Measurements from ENCODE around the gene EXD3. TPM values are rescaled to one million over a fixed set of nuclear protein-coding genes. Genes with fewer than 3 reads are reported as not detected.

Gene EXD3
- total RNA-seq, 4 donors from 2014 or later: 2.8 to 16.8 (median 9.1) TPM

GRCh38 chr9:137300567-137301080, 122.3 kb downstream of the EXD3 start:
- no peaks in the 10 kb centered on the region for H3K9me3 ChIP-seq
- peak overlapping the region; percentile 68 to 91 (median 83) for H3K27ac ChIP-seq
- intact Hi-C loops (cut with DNase I): no loop called here
- H3K4me1 ChIP-seq: peaks cover 60 to 94% (median 62%) of the 10 kb centered on the region in 3 donors
- no peak for DNase-seq
- no peak for TF ChIP-seq CTCF (IDR thresholded peaks at IDR 0.05)
- no peak for TF ChIP-seq POLR2A (IDR thresholded peaks at IDR 0.05)
- peak overlapping the region; percentile 53 to 79 (median 58) for H3K4me3 ChIP-seq
- peaks cover 0 to 73% (median 2%) of the 10 kb centered on the region in 4 donors for H3K27me3 ChIP-seq
- H3K36me3 ChIP-seq: peaks cover 0 to 15% (median 0%) of the 10 kb centered on the region in 3 donors
- 2 to 4% methylated on average over 12 to 18 of the region's 25 CpGs for WGBS, 2 donors

GRCh38 chr9:137299938-137300337, 123.0 kb downstream of the EXD3 start:
- TF ChIP-seq POLR2A (IDR thresholded peaks at IDR 0.05) (no peak), CTCF (IDR thresholded peaks at IDR 0.05) (no peak)
- Histone ChIP-seq H3K36me3 (peaks cover 0 to 15% (median 0%) of the 10 kb centered on the region in 3 donors), H3K9me3 (peaks cover 0 to under 1% (median 0%) of the 10 kb centered on the region in 3 donors), H3K27me3 (peaks cover 0 to 74% (median 2%) of the 10 kb centered on the region in 4 donors), H3K4me3 (peak overlapping the region; percentile 53 to 79 (median 58)), H3K4me1 (peaks cover 55 to 94% (median 60%) of the 10 kb centered on the region in 3 donors), H3K27ac (peak overlapping the region; percentile 16 to 85 (median 50))
- 39 to 44% methylated on average over 16 of the region's 16 CpGs for WGBS, 2 donors
- intact Hi-C loops (cut with DNase I): loop anchor here (5.0 to 10.0 kb wide), 2 partner anchors 107 to 135 kb away; no protein-coding TSS in a partner anchor
- no peak for DNase-seq

- peak overlapping the region; percentile 11 to 85 (median 82) for H3K27ac ChIP-seq
- intact Hi-C loops (cut with DNase I): loop anchor here (5.0 to 10.0 kb wide), 2 partner anchors 108 to 136 kb away; no protein-coding TSS in a partner anchor
- WGBS, 2 donors: no CpG with 5 or more reads among the region's 10 CpGs
These were observed 123.8 kb downstream of the EXD3 start for GRCh38 chr9:137299203-137299565.

DNA sequence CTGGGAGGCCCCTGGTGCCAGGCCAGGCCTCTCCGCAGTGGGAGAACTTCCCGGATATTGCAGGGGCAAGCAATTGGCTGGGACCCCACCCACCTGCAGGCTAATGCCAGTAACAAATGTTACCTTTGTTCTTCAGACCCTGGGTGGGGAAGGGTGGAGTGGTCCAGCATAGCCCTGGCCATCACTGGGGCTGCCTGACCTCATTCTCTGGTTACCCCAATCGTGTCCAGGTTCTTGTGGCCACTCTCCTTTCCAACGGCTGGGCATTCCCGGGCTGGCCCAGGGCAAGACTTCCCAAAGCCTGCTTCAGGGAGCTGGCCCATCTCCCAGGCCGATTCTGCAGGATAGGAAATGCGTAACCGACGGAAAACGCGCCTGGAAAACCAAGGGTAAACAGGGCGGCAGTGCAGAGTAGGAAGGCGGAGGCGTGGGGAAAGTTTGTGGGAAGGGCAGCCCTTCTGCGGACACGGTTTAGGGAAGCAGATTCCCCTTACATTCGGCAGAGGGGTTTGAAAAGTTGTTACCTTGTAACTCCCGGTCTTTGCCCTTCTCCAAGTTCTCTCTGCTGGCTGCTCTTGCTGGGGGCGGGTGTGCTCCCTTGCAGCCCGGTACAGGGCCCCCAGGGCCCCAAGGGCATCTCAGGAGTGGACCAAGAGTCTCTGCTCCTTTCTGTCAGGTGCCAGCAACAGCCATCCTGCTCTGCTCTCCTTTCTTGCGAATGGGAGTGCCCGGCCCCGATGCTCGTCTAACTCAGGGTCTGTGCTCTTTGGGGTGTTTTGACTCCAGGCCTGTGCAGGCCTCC, 124.4 kb downstream of the EXD3 start:
- no peak for TF ChIP-seq POLR2A (IDR thresholded peaks at IDR 0.05)
- no peak for TF ChIP-seq CTCF (IDR thresholded peaks at IDR 0.05)
- Histone ChIP-seq H3K36me3 (peaks cover 0 to 15% (median 0%) of the 10 kb centered on the region in 3 donors), H3K4me1 (peaks cover 44 to 92% (median 54%) of the 10 kb centered on the region in 3 donors), H3K27ac (peak overlapping the region; percentile 31 to 85 (median 66)), H3K9me3 (peaks cover 0 to 7% (median 5%) of the 10 kb centered on the region in 3 donors), H3K27me3 (peaks cover 0 to 78% (median 2%) of the 10 kb centered on the region in 4 donors), H3K4me3 (peak overlapping the region in 3 of 4 donors; percentile 53 to 79 (median 59))
- DNase-seq: no peak
- intact Hi-C loops (cut with DNase I): loop anchor here (5.0 to 10.0 kb wide), 2 partner anchors 109 to 136 kb away; no protein-coding TSS in a partner anchor
- 67 to 89% methylated on average over 12 to 17 of the region's 24 CpGs for WGBS, 2 donors

More at GRCh38 chr9:137299203-137299565, 123.8 kb downstream of the EXD3 start:
- H3K27me3 ChIP-seq: peaks cover 0 to 74% (median 2%) of the 10 kb centered on the region in 4 donors
- TF ChIP-seq POLR2A (IDR thresholded peaks at IDR 0.05): no peak
- H3K36me3 ChIP-seq: peaks cover 0 to 15% (median 0%) of the 10 kb centered on the region in 3 donors
- peaks cover 49 to 92% (median 57%) of the 10 kb centered on the region in 3 donors for H3K4me1 ChIP-seq
- no peak for DNase-seq
- peak overlapping the region in 3 of 4 donors; percentile 53 to 79 (median 59) for H3K4me3 ChIP-seq
- peaks cover 0 to 7% (median 4%) of the 10 kb centered on the region in 3 donors for H3K9me3 ChIP-seq

- no CpG with 5 or more reads among the region's 7 CpGs for WGBS, 2 donors
- Histone ChIP-seq H3K27ac (peak overlapping the region; percentile 31 to 85 (median 66)), H3K4me1 (peaks cover 38 to 89% (median 47%) of the 10 kb centered on the region in 3 donors), H3K9me3 (peaks cover 0 to 7% (median 5%) of the 10 kb centered on the region in 3 donors), H3K36me3 (peaks cover 0 to 15% (median 0%) of the 10 kb centered on the region in 3 donors), H3K27me3 (peaks cover 0 to 84% (median 3%) of the 10 kb centered on the region in 4 donors), H3K4me3 (peak overlapping the region in 2 of 4 donors; percentile 59 to 79)
- intact Hi-C loops (cut with DNase I): loop anchor here (5.0 to 10.0 kb wide), 2 partner anchors 109 to 137 kb away; no protein-coding TSS in a partner anchor
- DNase-seq: no peak
- TF ChIP-seq POLR2A (IDR thresholded peaks at IDR 0.05): no peak
These were observed 125.0 kb downstream of the EXD3 start for GRCh38 chr9:137297966-137298365.
